Prostate gland (tissue), 2 donors: ENCODE results near the gene SRP19.

ENCODE experiments used
- CTCF ChIP-seq, 4 experiments: fragments of 200-600 bp in 2 of 4; fragments of 450-650 bp in 2 of 4; sonication (generic) in 2 of 4; IDR thresholded peaks; 1 replicate in 3 of 4; 2 replicates in 1 of 4; pipeline ENCODE4 v1.5.1; 2016 to 2019; ENCODE audit warnings: antibody characterized with exemption in 4 of 4, mild to moderate bottlenecking in 2 of 4, moderate library complexity in 2 of 4
- POLR2A ChIP-seq: fragments of 450-650 bp; IDR thresholded peaks from one replicate; pipeline ENCODE4 v1.6.1; 2016; ENCODE audit warnings: antibody characterized with exemption, mild to moderate bottlenecking

- TF ChIP-seq CTCF (IDR thresholded peaks at IDR 0.05) (no peak), POLR2A (no peak)
Measured at GRCh38 chr5:112863549-112863948, 2.5 kb downstream of the SRP19 start.
